Measurements from ENCODE around the gene GMNN.

The GMNN gene

GRCh38 chr6:24809728-24810127 lies 35.0 kb downstream of the GMNN start:
- no peak for TF ChIP-seq CTCF (IDR thresholded peaks at IDR 0.05; ENCODE audit: low read depth, low read length, missing control alignments)
- DNase-seq (ENCODE audit: low read depth): no peak

GRCh38 chr6:24818346-24818745 lies 43.6 kb downstream of the GMNN start:
- no peak for DNase-seq (ENCODE audit: low read depth)
- no peak for TF ChIP-seq CTCF (IDR thresholded peaks at IDR 0.05; ENCODE audit: low read depth, low read length, missing control alignments)

More at GRCh38 chr6:24809728-24810127, 35.0 kb downstream of the GMNN start:
- no peak overlapping the region for H3K4me3 ChIP-seq (ENCODE audit: low read depth, low read length)

GRCh38 chr6:24821860-24822444 lies 47.2 kb downstream of the GMNN start:
- no peak for DNase-seq (ENCODE audit: low read depth)
- no peak overlapping the region for H3K4me3 ChIP-seq (ENCODE audit: low read depth, low read length)
- no peak for TF ChIP-seq CTCF (IDR thresholded peaks at IDR 0.05; ENCODE audit: low read depth, low read length, missing control alignments)

More at GRCh38 chr6:24818346-24818745, 43.6 kb downstream of the GMNN start:
- no peak overlapping the region for H3K4me3 ChIP-seq (ENCODE audit: low read depth, low read length)

GRCh38 chr6:24822696-24823095 lies 48.0 kb downstream of the GMNN start:
- no peak for DNase-seq (ENCODE audit: low read depth)
- no peak overlapping the region for H3K4me3 ChIP-seq (ENCODE audit: low read depth, low read length)
- no peak for TF ChIP-seq CTCF (IDR thresholded peaks at IDR 0.05; ENCODE audit: low read depth, low read length, missing control alignments)

GRCh38 chr6:24823185-24823584 lies 48.4 kb downstream of the GMNN start:
- TF ChIP-seq CTCF (IDR thresholded peaks at IDR 0.05; ENCODE audit: low read depth, low read length, missing control alignments): no peak
- H3K4me3 ChIP-seq (ENCODE audit: low read depth, low read length): no peak overlapping the region
- DNase-seq (ENCODE audit: low read depth): no peak

GRCh38 chr6:24824142-24824938 lies 49.6 kb downstream of the GMNN start:
- TF ChIP-seq CTCF (IDR thresholded peaks at IDR 0.05; ENCODE audit: low read depth, low read length, missing control alignments): no peak
- DNase-seq (ENCODE audit: low read depth): no peak
- no peak overlapping the region for H3K4me3 ChIP-seq (ENCODE audit: low read depth, low read length)
